Prostate gland (tissue), 2 donors: Measurements from ENCODE around the gene MKNK2.

Experiments
- POLR2A ChIP-seq: fragments of 450-650 bp; IDR thresholded peaks from one replicate; pipeline ENCODE4 v1.6.1; 2016; ENCODE audit warnings: antibody characterized with exemption, mild to moderate bottlenecking
- TF ChIP-seq, protein P1 (sequence below), 4 experiments: fragments of 200-600 bp in 2 of 4; fragments of 450-650 bp in 2 of 4; sonication (generic) in 2 of 4; IDR thresholded peaks; 1 replicate in 3 of 4; 2 replicates in 1 of 4; pipeline ENCODE4 v1.5.1; 2016 to 2019; ENCODE audit warnings: antibody characterized with exemption in 4 of 4, mild to moderate bottlenecking in 2 of 4, moderate library complexity in 2 of 4

DNA sequence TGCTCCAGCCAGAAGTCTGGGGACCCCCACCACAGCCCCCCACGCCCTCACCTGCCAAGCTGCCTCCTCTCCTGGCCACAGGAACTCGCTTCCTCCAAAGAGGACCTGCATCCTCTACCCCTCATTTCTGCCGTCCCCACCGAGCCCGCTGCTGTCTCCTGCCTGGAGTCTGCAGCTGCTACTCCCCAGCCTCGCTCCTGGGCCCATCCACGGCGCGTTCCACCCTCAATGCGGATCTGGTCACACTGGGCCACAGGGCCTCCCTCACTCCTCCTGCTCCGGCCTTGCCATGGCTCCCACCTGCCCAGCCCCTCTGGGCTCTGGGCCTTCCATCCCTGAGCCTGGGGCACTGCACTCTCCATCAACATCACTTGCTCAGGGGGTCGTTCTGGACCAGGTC, 39.9 kb downstream of the MKNK2 start:
- TF ChIP-seq, protein P1, sequence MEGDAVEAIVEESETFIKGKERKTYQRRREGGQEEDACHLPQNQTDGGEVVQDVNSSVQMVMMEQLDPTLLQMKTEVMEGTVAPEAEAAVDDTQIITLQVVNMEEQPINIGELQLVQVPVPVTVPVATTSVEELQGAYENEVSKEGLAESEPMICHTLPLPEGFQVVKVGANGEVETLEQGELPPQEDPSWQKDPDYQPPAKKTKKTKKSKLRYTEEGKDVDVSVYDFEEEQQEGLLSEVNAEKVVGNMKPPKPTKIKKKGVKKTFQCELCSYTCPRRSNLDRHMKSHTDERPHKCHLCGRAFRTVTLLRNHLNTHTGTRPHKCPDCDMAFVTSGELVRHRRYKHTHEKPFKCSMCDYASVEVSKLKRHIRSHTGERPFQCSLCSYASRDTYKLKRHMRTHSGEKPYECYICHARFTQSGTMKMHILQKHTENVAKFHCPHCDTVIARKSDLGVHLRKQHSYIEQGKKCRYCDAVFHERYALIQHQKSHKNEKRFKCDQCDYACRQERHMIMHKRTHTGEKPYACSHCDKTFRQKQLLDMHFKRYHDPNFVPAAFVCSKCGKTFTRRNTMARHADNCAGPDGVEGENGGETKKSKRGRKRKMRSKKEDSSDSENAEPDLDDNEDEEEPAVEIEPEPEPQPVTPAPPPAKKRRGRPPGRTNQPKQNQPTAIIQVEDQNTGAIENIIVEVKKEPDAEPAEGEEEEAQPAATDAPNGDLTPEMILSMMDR (IDR thresholded peaks at IDR 0.05): no peak
- TF ChIP-seq POLR2A: no peak
